Choroid plexus epithelial cell (primary cell): ENCODE measurements around the gene G3BP2.

Source experiments
- DNase-seq: peaks from one replicate; pipeline ENCODE4 v3.0.0-alpha.2; 2010; ENCODE audit warnings: low read depth
- H3K4me3 ChIP-seq: 2 replicates; pipeline ENCODE4 v1.5.1; 2011; ENCODE audit warnings: low read depth, mild to moderate bottlenecking, control low read depth, low read length, moderate library complexity
- CTCF ChIP-seq: conservative IDR thresholded peaks from 2 replicates; pipeline ENCODE4 v1.5.1; 2011; ENCODE audit warnings: low read depth, mild to moderate bottlenecking, control low read depth, inconsistent platforms, low read length, moderate library complexity

G3BP2 gene

GRCh38 chr4:75599647-75600046 lies 73.6 kb downstream of the G3BP2 start:
- H3K4me3 ChIP-seq, result no peak overlapping the region
- no peak for TF ChIP-seq CTCF
- DNase-seq, result no peak

- peak; percentile 72 for DNase-seq
- no peak for TF ChIP-seq CTCF
- no peak overlapping the region for H3K4me3 ChIP-seq
These were observed 74.8 kb downstream of the G3BP2 start for GRCh38 chr4:75598390-75598789.

GRCh38 chr4:75596061-75596460 lies 77.2 kb downstream of the G3BP2 start:
- TF ChIP-seq CTCF, result no peak
- DNase-seq, result no peak
- no peak overlapping the region for H3K4me3 ChIP-seq

GRCh38 chr4:75593393-75593792 lies 79.8 kb downstream of the G3BP2 start:
- no peak for TF ChIP-seq CTCF
- DNase-seq, result no peak
- H3K4me3 ChIP-seq, result no peak overlapping the region
